HG02870 (cell line): ENCODE results near the gene MSI2.

Experiments used
- ATAC-seq: cut with Tn5 transposase; IDR thresholded peaks from one replicate; pipeline ENCODE4 v1.9.1; 2021; ENCODE audit warnings: mild to moderate bottlenecking, moderate library complexity; ENCODE audit not compliant: unreplicated experiment

MSI2 gene

DNA sequence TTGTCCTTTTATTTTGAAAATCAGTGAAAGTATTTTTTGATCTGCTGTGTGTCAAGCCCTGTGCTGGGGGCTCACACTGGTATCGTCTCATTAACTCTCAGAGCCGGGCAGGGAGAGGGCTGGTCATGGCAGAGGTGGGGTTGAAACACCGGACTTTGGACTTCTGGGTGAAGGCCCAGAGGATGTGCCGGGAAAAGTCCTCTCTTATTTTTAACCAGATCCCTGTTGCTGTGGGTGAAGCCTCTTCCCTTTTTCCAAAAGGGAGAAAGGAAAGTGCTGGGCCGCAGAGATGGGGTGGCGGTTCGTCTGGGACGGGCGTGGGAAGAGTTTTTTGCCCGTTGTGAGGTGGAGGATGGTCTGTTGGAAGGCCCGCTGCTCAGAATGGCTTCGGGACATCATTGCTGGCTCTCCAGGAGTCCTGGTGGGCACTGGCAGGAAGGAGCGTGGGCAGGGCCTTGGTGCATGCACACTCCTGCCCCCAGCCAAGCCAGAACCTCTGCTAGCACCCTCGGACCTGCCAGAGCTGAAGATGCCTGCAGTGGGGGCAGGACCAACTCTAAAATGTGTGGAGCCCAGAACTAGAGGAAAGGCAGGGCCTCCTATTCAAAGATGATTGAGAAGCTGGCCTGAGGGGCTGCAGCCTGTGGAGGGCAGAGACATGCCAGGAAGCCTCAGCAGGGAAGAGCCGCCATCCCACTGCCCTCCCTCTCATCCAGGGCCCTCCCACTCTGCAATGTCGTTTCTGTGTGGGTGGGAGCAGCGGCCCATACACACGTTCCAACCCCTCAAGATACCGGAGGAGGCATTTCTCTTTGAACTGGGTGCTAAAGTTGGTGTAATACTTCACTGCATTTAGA, 275.6 kb downstream of the MSI2 start:
- no peak for ATAC-seq

DNA sequence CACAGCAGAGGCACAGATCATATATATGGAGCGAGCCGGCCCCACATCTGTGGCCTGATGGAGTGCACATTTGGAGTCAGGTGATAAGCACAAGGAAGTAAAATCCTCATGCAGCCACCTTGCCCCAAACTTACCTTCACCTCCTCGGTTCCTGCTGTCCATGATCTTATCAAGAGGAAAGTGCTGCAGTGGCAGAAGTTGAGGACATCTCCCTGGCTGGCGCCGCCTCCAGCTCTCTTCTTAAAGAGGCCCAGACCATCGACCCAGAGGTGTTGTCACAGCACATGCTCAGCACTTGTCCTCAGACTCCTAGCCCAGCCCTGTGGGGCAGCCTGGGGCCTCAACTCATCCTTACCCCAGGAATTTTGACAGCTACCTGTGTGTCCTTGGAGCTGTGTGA, 276.2 kb downstream of the MSI2 start:
- no peak for ATAC-seq

DNA sequence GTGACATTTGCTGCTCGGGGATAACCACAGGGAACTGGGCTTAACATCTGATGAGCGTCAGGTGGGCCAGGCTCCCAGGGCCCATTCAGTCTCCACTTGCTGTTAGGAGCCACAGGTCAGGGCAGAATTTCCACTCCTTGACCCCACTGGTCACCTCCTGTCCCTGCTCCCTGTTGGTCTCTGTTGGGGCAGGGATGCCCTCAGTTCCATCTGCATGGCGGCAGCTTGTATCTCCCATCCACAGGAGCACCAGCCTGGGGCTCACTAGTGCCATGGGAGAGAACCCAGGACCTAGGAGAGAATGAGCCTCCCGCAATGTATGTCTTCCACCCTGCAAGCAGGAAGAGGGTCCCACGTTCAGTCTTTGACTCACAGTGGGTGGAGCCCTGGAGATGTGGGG, 276.6 kb downstream of the MSI2 start:
- ATAC-seq: no peak

DNA sequence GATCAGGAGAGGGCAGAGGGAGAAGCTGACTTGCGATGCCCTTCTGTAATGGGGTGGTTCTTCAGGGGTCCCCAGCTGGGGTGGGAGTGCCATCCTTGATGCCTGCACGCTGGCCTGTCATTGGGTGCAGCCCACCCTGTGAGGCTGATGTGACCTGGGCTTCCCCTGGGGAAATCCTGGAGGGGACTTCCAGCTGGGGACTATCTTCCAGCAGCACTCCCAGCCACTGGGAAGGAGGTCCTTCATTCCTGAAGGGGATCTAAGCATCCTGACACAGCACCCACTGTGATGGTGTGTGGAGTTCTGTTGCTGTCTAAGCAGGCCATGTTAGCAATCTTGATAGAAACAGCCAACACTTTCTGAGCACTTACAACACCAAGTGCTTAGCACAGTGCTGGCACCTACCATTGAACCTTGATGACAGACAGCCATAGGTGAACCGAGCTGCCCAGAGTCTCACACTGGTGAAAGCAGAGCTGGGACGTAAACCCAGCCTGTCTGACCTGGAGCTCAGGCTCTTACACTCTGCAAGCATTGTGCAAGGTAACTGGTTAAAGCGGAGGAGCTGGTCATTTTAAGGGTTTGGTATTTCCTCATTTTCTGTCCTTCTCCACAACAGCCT, 277.5 kb downstream of the MSI2 start:
- no peak for ATAC-seq

DNA sequence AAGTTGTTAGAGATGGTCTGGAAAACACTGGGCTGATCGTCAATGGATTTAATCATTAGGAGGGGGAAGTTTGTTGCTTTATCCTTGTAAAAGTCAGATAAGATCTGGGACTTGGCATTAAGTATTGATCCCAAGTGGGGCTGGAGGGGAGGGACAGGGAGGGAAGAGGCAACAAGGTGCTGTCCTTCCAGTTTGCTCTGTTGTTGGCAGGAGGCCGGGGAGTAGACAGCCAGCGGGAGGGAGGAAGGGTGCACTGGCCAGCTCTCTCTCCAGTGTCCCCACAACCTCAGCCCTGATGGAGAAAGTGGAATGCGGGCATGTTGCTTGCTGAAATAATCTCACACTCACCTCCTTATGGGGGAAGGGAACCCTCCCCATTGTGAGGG, 278.5 kb downstream of the MSI2 start:
- ATAC-seq: no peak

DNA sequence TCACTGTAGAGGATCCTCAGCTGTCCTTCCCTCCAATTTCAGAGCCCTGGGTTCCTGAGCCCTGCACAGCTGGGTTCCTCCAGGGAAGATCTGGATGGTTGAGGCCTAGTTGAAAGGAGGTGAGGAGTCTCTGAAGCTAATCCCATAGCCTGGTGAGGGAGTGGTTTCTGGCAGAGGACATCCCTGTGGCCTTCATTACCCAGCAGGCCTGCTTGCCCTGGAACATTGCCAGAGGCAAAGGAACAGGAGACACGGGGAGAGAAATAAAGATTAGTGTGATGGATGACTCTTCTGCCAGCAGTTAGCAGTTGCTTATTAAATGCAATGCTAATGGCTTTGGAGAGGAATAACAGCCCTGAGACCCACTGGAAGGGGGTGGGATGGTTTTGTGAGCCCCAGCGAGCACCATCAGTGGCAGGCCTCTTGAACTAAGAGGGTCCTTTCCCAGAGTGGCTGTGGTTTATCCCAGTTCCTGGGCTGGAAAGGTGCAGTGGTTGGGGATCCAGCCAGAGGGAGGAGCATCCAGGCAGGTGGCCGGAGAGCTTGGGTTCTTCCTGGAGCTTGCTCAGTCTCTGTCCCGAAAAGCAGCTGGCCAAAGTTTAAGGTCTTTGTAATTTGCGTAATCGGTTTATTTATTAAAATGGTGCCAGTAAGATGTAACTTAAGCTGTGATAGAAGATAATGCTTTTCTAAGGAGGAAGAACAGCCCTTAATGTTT, 279.1 kb downstream of the MSI2 start:
- ATAC-seq: no peak

GRCh38 chr17:57536289-57536688, 280.0 kb downstream of the MSI2 start:
- no peak for ATAC-seq

DNA sequence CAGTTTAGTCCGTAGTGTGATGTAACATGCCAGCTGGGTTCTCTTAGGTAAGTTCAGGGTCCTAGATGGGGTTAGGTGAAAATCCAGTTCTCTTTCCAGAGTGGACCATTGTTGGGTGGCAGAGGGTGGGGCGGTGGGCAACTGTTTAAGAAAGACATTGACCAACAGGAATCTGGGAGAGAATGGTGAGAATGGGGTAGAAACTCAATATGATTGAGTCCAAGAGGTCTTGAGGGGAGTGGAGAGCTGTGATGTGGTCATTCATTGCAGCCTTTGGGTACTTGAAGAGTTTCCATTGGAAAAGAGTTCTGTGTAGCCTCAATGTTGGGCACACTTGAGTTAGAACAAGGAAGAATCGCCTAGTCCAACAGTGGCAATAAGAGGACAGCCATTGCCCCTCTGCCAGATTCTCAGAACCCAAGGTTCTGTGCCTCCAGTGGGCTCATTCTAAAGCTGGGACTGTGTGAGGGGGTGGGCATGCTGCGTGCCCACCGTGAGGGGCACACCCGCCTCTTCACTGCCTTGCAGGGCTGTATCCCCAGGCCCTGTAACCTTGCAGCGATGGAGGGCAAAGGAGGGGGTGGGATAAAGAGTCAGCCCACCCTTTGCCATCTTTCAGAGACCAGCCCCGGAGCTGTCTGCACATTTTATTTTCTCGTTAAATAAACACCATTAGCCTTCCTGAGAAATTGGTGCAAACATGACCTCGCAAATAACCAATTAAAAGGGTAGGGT, 280.6 kb downstream of the MSI2 start:
- no peak for ATAC-seq

DNA sequence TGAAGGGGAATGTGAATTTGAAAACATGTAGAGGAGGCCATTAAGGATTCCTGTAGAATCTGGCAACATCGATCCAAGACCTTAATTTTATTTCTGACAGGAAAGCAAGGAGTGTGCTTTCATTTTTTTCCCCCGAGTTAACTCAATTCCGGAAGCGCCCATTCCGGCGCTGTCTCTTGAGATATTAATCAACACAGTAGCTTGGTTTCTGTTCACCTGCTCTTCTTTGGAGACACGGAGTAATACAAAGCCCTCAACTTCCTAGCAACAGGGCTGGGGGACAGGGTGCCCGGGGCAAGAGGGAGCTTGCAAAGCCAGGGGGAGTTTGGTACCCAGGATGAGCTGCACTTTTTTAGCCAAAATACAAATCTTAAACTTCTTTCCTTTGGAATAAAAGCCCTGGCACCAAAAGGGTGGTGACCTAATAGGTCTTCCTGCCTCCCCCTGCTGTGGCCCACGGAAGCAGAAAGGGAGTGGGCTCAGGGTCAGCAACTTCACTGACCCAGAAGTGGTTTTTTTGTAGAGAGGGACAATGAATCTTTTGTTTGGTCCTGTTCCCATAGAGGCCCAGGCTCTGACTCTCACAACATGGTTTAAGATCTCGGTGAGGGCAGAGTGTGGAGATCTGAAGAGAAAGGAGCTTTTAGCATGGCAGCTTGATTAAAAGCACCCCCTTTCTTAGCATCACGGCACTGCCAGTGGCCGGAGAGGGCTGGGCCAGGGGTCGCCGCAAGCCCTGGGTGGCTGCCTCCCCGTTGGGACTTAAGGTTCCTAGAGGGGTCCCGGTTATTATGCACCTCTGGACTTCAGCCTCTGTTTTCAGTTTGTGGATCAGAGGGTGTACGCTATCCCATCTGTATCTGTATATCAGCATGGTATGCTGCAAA, 281.4 kb downstream of the MSI2 start:
- ATAC-seq: no peak

DNA sequence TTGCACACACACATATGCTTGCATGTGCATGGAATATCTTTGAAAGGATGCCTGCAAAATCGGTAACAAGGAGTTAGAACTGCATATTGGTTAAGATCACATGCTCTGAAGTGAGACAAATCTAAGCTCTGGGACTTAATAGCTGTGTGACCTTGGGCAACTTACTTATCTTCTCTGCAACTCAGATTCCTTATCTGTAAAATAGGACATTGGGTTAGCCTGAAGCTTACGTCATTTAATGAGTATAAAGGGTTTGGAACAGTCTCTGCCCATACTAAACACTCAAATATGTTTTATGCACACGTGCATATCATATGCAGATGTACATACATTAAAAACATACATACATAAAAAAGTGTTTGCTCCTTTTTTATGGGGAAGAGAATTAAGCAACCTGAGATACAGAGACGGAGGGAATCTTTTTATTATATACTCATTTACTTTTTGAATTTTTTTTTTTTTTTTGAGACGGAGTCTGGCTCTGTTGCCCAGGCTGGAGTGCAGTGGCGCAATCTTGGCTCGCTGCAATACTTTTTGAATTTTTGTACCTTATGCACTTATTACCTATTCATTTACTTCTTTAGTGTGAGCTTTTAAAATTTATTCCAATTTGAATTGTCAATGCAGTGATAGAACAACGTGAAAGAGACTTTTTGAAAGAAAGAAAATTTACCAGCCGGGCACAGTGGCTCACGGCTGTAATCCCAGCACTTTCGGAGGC, 282.6 kb downstream of the MSI2 start:
- ATAC-seq: no peak

- no peak for ATAC-seq
Observed at GRCh38 chr17:57539529-57540301, 283.4 kb downstream of the MSI2 start.

DNA sequence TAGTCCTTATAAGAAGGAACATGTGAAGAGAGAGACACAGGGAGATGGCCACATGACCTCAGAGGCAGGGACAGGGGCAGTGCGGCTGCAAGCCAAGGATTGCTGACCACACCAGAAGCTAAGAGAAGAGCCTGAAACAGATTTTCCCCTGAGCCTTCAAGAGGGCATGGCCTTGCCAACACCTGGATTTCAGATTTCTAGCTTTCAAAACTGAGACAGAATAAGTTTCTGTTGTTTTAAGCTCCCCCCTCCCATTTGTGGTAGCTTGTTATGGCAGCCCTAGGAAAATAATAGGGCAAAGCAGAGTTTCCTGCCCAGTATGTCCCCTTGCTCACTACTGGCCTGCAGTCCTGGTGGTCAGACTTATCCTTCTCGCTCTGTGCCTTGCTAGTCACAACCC, 284.3 kb downstream of the MSI2 start:
- no peak for ATAC-seq

DNA sequence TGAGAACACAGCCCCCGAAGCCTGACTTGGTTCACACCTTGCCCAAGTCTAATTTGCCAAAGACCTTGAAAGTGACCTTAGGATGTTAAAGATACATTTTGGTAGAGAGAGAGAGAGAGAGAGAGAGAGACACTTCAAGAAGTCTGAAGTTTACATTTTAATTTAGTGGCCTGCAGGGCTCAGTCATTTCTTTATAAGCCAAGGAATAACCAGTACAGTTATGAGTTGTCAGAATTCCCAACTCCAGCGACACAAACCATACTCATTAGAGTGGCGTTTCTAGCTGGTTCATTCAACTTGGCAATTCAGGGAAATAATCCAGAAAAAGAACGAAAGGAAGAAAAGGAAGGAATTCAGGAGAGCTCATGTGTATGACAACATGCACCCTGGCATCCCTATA, 284.7 kb downstream of the MSI2 start:
- ATAC-seq: no peak

DNA sequence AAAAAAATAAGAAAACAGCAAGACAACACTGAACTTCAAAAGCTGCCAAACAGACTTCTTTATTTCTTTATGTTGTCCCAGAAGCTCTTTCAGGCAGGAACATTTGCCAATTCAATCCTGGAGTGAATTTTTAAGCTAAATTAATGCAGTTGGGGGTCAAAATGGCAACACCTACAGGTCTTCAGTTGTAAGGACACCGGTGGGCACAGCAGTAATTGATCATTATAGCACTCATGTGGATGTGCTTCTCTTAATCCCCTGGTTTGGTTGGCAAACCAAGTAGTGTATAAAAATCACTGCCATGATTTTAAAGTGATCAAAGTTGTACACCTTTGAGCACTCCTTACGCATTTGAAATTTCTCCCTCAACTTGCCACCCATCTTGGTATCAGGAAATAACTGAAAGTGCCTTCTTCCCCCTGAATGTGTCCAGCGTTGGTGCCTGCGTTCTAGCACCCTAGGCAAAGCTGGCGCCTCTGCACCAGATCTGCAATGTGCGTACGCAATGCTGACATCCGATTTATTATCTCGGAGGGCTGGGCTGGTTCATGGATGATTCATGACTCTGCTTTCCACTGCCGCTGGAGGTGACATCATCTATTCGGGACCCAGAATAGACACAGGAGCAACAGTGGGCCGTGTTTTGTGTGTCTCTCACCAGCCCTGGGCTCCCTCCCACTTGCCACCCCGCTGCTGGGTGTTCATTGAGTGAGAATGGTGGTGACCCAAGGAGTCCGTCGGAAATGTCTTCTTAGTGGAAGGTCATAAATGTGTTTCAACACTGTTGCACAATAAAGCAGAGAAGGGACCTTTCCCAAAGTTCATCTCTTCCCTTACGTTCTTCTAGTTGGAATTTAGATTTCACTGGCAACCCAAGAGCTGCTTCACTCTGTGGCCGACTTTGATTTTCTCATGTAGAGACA, 285.4 kb downstream of the MSI2 start:
- ATAC-seq: no peak

DNA sequence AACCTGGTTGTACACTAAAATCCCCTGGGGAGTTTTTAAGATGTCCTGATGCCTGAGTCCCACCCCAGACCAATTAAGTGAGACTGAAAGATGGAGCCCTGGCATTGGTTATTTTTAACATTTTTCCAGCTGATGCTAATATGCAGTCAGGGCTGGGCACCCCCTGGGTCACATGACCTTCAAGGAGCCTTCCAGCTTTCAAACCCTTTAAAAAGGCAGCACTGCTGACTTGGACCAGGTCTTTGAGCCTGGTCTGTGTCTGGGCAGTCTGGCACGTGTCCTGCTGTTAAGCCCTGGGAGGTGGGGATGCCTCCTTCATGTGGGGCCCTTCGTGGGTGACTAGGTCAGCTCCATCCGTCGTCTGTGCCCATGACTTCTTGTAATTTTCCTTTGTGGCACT, 286.2 kb downstream of the MSI2 start:
- no peak for ATAC-seq

GRCh38 chr17:57543230-57543629, 286.9 kb downstream of the MSI2 start:
- no peak for ATAC-seq

DNA sequence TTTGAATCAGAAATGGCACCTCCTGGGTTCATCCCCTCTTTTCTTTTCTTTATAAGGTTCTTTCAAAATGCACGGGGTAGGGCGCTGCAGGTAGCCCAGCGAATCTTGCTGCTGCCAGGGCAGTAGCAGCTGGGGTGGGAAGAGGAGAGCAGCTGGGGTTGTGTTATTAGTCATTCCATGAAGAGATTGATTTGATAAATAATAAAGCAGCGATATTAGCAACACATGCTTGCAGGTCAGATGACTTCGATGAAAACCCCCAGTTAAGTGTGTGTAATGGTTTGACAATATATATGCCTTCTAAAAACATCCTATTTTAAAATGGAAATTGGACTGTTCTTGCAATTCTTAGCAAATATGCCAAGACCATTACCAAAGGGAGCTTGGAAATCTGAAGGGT, 288.1 kb downstream of the MSI2 start:
- no peak for ATAC-seq
